Measurements from ENCODE around the gene UPK1A.

Gene UPK1A

DNA sequence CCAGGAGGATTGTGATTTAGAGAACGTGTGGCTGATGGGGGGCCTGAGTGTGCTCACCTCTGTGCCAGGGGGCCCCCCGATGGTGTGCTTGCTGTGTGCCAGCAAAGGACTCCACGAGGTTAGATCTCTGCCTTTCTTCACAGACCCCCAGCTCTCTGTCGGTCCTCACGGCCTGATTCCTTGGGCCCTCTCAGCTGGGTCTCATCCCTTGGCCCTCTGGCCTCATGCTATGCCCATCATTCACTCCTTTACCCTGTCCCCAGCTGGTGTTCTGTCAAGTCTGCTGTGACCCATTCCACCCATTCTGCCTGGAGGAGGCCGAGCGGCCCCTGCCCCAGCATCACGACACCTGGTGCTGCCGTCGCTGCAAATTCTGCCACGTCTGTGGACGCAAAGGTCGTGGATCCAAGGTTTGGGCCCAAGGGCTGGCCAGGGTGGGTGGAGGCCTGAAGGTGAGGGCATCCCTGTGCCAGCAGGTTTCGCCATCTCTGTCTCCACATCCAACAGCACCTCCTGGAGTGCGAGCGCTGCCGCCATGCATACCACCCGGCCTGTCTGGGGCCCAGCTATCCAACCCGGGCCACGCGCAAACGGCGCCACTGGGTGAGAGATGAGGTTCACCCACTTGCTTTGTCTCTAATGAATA is 59.0 kb downstream of the UPK1A start:
- DNase-seq (ENCODE audit: low spot score), result no peak
- TF ChIP-seq, protein P1, sequence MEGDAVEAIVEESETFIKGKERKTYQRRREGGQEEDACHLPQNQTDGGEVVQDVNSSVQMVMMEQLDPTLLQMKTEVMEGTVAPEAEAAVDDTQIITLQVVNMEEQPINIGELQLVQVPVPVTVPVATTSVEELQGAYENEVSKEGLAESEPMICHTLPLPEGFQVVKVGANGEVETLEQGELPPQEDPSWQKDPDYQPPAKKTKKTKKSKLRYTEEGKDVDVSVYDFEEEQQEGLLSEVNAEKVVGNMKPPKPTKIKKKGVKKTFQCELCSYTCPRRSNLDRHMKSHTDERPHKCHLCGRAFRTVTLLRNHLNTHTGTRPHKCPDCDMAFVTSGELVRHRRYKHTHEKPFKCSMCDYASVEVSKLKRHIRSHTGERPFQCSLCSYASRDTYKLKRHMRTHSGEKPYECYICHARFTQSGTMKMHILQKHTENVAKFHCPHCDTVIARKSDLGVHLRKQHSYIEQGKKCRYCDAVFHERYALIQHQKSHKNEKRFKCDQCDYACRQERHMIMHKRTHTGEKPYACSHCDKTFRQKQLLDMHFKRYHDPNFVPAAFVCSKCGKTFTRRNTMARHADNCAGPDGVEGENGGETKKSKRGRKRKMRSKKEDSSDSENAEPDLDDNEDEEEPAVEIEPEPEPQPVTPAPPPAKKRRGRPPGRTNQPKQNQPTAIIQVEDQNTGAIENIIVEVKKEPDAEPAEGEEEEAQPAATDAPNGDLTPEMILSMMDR (IDR thresholded peaks at IDR 0.05; ENCODE audit: extremely low read depth, missing control alignments), result no peak

DNA sequence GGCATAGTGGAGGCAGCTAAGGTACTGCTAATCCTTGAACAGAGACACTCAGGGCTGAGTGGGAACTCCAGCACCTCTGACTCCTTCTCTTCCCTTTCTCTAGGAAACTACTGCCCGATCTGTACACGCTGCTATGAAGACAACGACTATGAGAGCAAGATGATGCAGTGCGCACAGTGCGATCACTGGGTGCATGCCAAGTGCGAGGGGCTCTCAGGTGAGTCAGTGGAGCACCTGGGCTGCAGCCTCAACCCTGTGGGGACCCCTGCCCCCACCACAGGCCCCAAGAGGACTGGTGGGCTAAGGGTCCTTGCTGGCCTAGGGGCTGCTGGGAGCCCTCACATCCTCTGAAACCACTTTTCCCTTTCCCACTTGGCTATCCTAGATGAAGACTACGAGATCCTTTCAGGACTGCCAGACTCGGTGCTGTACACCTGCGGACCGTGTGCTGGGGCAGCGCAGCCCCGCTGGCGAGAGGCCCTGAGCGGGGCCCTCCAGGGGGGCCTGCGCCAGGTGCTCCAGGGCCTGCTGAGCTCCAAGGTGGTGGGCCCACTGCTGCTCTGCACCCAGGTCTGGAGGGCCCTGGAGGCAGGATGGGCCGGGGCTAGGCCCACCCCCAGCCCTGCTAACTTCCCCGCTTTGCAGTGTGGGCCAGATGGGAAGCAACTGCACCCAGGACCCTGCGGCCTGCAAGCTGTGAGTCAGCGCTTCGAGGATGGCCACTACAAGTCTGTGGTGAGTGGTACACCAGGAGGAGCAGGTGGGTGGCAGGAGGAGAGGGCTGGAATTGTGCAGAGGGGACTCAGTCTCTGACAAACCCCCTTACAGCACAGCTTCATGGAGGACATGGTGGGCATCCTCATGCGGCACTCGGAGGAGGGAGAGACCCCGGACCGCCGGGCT is 61.0 kb downstream of the UPK1A start:
- TF ChIP-seq, protein P1 (IDR thresholded peaks at IDR 0.05; ENCODE audit: extremely low read depth, missing control alignments), result no peak

More for the DNA sequence above, 61.0 kb downstream of the UPK1A start:
- DNase-seq (ENCODE audit: low spot score), result no peak

Data from GM20000 (cell line).